BLaER1 (cell line): ENCODE data around the gene CCDC78.
"Not testable (repeated sequence)": the region's sequence is repeated elsewhere in the genome, so short reads cannot be mapped to it uniquely, and the experiment has no call there.

Experiments used
- H3K27ac ChIP-seq: shearing (Covaris generic); formaldehyde crosslinking; 2 replicates; pipeline ENCODE4 v1.8.1; 2022
- H3K27me3 ChIP-seq: shearing (Covaris generic); formaldehyde crosslinking; 2 replicates; pipeline ENCODE4 v1.8.1; 2022
- H3K36me3 ChIP-seq: shearing (Covaris generic); formaldehyde crosslinking; 2 replicates; pipeline ENCODE4 v1.8.1; 2022
- H3K4me1 ChIP-seq: shearing (Covaris generic); formaldehyde crosslinking; 2 replicates; pipeline ENCODE4 v1.8.1; 2022
- H3K4me2 ChIP-seq: shearing (Covaris generic); formaldehyde crosslinking; 2 replicates; pipeline ENCODE4 v1.8.1; 2022
- H3K4me3 ChIP-seq: shearing (Covaris generic); formaldehyde crosslinking; 2 replicates; pipeline ENCODE4 v1.8.1; 2022
- H3K9ac ChIP-seq: shearing (Covaris generic); formaldehyde crosslinking; 2 replicates; pipeline ENCODE4 v1.8.1; 2022
- H3K9me3 ChIP-seq: shearing (Covaris generic); formaldehyde crosslinking; 2 replicates; pipeline ENCODE4 v1.8.1; 2022
- H4K20me1 ChIP-seq: shearing (Covaris generic); formaldehyde crosslinking; 2 replicates; pipeline ENCODE4 v1.8.1; 2022
- Cebpa-rat ChIP-seq: shearing (Covaris generic); IDR thresholded peaks from 2 replicates; pipeline ENCODE4 v1.8.1; 2022

The CCDC78 gene

DNA sequence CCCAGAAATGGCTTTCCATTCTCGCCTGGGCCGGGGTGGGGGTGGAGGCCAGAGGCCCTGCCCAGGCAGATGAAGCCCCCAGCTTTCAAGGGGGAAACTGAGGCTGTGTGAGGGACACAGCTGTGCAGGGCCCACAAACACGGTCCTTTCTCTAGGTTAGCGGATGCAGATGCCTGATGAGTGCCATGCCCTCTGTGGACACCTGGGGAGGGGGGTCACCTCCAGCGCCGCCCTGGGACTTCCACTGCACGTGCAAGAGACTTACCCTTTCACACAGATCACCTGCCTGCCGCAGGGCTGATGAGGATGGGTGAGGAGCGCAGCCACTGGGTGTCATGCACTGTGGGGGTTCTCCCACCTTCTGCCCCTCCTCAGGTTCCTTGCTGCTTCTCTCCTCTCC is 7.9 kb downstream of the CCDC78 start:
- Histone ChIP-seq H4K20me1 (peaks cover 62% of the 10 kb centered on the region), H3K9ac (peak overlapping the region; percentile 91; the same call in 1 of the 2 replicates), H3K4me1 (peaks cover 84% of the 10 kb centered on the region), H3K4me3 (0 out of 2 replicates have a peak overlapping the region, but pooled peaks have one; percentile 85), H3K36me3 (no peaks in the 10 kb centered on the region), H3K27ac (peak overlapping the region; percentile 75), H3K9me3 (no peaks in the 10 kb centered on the region), H3K4me2 (peak overlapping the region; percentile 100), H3K27me3 (peaks cover 30% of the 10 kb centered on the region)
- TF ChIP-seq Cebpa-rat, result no peak

GRCh38 chr16:717450-718245 is 8.6 kb downstream of the CCDC78 start:
- Histone ChIP-seq H3K4me2 (peak overlapping the region; percentile 100), H3K9me3 (no peaks in the 10 kb centered on the region), H4K20me1 (peaks cover 55% of the 10 kb centered on the region), H3K36me3 (no peaks in the 10 kb centered on the region), H3K4me1 (peaks cover 76% of the 10 kb centered on the region), H3K4me3 (peak overlapping the region; percentile 85), H3K27me3 (peaks cover 30% of the 10 kb centered on the region), H3K9ac (peak overlapping the region; percentile 91; the same call in 1 of the 2 replicates), H3K27ac (peak overlapping the region; percentile 75)
- TF ChIP-seq Cebpa-rat, result no peak

- Histone ChIP-seq H3K4me1 (peaks cover 68% of the 10 kb centered on the region), H3K9ac (peak overlapping the region; percentile 73; the same call in 1 of the 2 replicates), H4K20me1 (peaks cover 47% of the 10 kb centered on the region), H3K9me3 (no peaks in the 10 kb centered on the region), H3K27me3 (peaks cover 35% of the 10 kb centered on the region), H3K4me3 (peak overlapping the region; percentile 85), H3K27ac (peak overlapping the region; percentile 24; the same call in 1 of the 2 replicates), H3K4me2 (peak overlapping the region; percentile 100), H3K36me3 (no peaks in the 10 kb centered on the region)
- no peak for TF ChIP-seq Cebpa-rat
Measured at GRCh38 chr16:716768-717325, 9.4 kb downstream of the CCDC78 start.

DNA sequence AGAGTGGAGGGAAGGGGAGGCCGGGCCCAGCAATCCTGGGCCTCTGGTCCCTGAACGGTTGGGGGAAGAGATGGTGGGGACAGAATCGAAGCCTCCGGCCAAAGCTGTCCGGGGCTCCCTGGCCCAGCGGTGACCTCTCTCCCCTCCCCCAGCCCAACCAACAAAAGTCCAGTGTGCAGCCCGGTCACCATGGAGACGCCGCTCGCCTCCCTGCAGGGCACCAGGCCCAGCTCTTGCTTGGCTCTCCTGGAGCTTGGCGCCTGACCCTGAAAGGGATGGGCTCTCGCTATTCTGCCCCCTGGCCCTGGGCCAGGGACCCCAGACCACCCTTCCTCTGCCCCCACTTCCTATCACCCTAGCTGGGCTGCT is 10.1 kb downstream of the CCDC78 start:
- Histone ChIP-seq H4K20me1 (peaks cover 47% of the 10 kb centered on the region), H3K9ac (peak overlapping the region; percentile 73), H3K27me3 (peaks cover 40% of the 10 kb centered on the region), H3K4me2 (peak overlapping the region; percentile 100), H3K27ac (peak overlapping the region; percentile 24; the same call in 1 of the 2 replicates), H3K9me3 (no peaks in the 10 kb centered on the region), H3K36me3 (no peaks in the 10 kb centered on the region), H3K4me1 (peaks cover 69% of the 10 kb centered on the region), H3K4me3 (peak overlapping the region; percentile 85)
- TF ChIP-seq Cebpa-rat, result no peak

DNA sequence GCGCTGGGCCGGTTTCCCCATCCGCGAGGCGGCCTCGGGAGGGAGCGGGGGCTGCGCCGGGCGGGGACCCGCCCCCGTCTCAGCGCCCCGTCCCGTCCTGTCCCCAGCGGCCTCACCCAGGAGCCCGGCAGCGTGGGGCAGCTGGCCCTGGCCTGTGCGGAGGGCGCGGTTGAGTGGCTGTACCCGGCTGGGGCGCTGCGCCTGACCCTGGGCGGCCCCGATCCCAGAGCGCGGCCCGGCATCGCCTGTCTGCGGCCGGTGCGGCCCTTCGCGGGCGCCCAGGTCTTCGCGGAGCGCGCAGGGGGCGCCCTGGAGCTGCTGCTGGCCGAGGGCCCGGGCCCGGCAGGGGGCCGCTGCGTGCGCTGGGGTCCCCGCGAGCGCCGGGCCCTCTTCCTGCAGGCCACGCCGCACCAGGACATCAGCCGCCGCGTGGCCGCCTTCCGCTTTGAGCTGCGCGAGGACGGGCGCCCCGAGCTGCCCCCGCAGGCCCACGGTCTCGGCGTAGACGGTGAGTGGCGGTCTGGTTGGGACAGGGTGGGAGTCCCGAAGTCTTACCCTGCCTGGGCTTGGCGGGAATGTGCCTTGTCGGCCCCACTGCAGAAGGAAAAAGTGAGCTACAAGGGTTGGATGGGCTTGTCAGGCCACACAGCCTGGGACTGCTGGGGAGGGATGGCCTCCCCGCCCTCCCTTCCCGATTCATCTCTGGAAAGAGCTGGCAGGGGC is 10.6 kb downstream of the CCDC78 start:
- Histone ChIP-seq H3K4me1 (peaks cover 75% of the 10 kb centered on the region), H3K4me2 (peak overlapping the region; percentile 100), H3K27me3 (peaks cover 46% of the 10 kb centered on the region), H3K27ac (peak overlapping the region; percentile 24; the same call in 1 of the 2 replicates), H3K36me3 (no peaks in the 10 kb centered on the region), H3K4me3 (peak overlapping the region; percentile 85), H3K9ac (peak overlapping the region; percentile 73), H3K9me3 (no peaks in the 10 kb centered on the region), H4K20me1 (peaks cover 52% of the 10 kb centered on the region)
- no peak for TF ChIP-seq Cebpa-rat

GRCh38 chr16:714558-715476 is 11.4 kb downstream of the CCDC78 start, which contains the start of gene METRN:
METRN (plus strand) TSS chr16:715118; CDS start chr16:715290, 172 bp downstream.
- TF ChIP-seq Cebpa-rat, result no peak
- H3K4me2 ChIP-seq, result peak within 1 kb of the TSS; percentile 100
- peak within 1 kb of the TSS; percentile 85 for H3K4me3 ChIP-seq
- H3K36me3 ChIP-seq, result no peaks in the 10 kb centered on the region
- H3K27me3 ChIP-seq, result peaks cover 54% of the 10 kb centered on the region
- H3K4me1 ChIP-seq, result peaks cover 78% of the 10 kb centered on the region
- peaks cover 60% of the 10 kb centered on the region for H4K20me1 ChIP-seq
- peak within 1 kb of the TSS; percentile 73 for H3K9ac ChIP-seq
- peak within 1 kb of the TSS; percentile 20; the same call in 1 of the 2 replicates for H3K27ac ChIP-seq
- no peaks in the 10 kb centered on the region for H3K9me3 ChIP-seq

DNA sequence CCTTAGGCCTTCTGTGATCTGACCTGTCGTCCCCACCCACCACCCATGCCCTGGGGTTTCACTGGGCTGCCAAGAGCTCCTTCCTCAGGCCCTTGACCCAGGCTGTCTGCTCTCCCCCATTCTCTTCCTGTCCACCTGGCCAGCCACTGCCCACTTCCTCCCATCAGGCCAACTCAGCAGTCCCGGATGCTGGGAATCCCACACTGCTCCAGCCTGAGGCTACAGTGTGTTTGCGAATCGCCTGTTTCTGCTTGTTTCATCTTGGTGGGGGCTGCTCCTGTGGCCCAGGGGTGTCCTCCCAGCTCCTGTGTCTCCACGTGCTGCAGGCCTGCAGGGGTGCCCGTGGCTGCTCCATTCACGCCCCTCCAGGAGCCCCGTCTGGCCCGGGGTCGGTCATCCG is 12.2 kb downstream of the CCDC78 start:
- peak overlapping the region; percentile 100 for H3K4me2 ChIP-seq
- no peak for TF ChIP-seq Cebpa-rat
- no peak overlapping the region for H3K9ac ChIP-seq
- H3K4me1 ChIP-seq, result peaks cover 75% of the 10 kb centered on the region
- peaks cover 61% of the 10 kb centered on the region for H3K27me3 ChIP-seq
- H3K4me3 ChIP-seq, result no peak overlapping the region
- no peaks in the 10 kb centered on the region for H3K9me3 ChIP-seq
- no peak overlapping the region for H3K27ac ChIP-seq
- H3K36me3 ChIP-seq, result no peaks in the 10 kb centered on the region
- H4K20me1 ChIP-seq, result peaks cover 63% of the 10 kb centered on the region

GRCh38 chr16:712740-713250 is 13.4 kb downstream of the CCDC78 start:
- H3K9me3 ChIP-seq, H3K9ac ChIP-seq, H3K4me2 ChIP-seq, H3K27ac ChIP-seq, H3K36me3 ChIP-seq, H3K4me3 ChIP-seq: not testable (repeated sequence)
- Histone ChIP-seq H3K4me1 (peaks cover 62% of the 10 kb centered on the region), H3K27me3 (peaks cover 74% of the 10 kb centered on the region), H4K20me1 (peaks cover 63% of the 10 kb centered on the region)
